ENCODE results near the gene SYNE2. TPM values are rescaled to one million over a fixed set of nuclear protein-coding genes. Genes with fewer than 3 reads are reported as not detected.

Gene SYNE2
- total and polyA plus RNA-seq, 4 donors = 12.0 to 79.9 (median 19.5) TPM

DNA sequence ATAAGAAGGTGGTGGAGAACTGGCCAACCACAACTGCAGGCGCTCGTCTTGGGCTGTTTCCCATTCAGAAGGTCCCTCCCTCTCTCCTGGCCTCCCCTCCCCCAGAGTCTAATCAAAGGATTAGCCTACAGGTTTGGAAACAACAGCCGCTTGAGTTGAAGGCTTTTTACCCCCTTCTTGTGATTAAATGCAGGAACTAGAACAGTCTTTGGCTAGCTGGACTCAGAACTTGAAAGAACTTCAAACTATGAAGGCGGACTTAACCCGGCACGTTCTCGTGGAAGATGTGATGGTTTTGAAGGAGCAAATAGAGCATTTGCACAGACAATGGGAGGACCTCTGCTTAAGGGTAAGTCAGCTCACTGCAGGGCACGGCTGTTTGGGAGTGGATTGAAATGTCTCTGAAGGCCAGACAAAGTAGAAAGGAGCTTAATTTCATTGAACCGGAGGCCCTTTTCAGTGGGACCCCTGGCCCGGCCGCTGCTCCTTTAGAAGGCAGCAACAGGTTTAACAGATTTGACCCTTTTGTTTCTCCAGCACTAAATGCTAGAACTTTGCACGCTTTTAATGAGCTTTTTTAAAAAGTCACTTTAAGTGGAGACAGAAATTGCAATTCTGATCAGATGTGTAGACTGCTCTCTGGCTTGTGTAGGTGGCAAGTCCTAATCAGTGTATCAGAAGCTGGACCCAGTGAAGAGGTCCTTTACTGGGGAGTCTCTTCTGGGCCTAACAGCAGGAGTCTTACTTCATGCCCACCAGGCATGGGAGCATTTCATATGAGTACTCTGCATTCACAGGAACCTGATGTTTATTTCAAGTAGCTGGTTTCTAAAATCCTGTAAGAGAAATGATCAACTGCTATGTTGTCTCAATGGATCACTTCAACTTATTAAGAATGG is 333.7 kb downstream of the SYNE2 start:
- TF ChIP-seq, protein P1, sequence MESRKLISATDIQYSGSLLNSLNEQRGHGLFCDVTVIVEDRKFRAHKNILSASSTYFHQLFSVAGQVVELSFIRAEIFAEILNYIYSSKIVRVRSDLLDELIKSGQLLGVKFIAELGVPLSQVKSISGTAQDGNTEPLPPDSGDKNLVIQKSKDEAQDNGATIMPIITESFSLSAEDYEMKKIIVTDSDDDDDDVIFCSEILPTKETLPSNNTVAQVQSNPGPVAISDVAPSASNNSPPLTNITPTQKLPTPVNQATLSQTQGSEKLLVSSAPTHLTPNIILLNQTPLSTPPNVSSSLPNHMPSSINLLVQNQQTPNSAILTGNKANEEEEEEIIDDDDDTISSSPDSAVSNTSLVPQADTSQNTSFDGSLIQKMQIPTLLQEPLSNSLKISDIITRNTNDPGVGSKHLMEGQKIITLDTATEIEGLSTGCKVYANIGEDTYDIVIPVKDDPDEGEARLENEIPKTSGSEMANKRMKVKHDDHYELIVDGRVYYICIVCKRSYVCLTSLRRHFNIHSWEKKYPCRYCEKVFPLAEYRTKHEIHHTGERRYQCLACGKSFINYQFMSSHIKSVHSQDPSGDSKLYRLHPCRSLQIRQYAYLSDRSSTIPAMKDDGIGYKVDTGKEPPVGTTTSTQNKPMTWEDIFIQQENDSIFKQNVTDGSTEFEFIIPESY (IDR thresholded peaks at IDR 0.05) = no peak
- TF ChIP-seq, protein P2, sequence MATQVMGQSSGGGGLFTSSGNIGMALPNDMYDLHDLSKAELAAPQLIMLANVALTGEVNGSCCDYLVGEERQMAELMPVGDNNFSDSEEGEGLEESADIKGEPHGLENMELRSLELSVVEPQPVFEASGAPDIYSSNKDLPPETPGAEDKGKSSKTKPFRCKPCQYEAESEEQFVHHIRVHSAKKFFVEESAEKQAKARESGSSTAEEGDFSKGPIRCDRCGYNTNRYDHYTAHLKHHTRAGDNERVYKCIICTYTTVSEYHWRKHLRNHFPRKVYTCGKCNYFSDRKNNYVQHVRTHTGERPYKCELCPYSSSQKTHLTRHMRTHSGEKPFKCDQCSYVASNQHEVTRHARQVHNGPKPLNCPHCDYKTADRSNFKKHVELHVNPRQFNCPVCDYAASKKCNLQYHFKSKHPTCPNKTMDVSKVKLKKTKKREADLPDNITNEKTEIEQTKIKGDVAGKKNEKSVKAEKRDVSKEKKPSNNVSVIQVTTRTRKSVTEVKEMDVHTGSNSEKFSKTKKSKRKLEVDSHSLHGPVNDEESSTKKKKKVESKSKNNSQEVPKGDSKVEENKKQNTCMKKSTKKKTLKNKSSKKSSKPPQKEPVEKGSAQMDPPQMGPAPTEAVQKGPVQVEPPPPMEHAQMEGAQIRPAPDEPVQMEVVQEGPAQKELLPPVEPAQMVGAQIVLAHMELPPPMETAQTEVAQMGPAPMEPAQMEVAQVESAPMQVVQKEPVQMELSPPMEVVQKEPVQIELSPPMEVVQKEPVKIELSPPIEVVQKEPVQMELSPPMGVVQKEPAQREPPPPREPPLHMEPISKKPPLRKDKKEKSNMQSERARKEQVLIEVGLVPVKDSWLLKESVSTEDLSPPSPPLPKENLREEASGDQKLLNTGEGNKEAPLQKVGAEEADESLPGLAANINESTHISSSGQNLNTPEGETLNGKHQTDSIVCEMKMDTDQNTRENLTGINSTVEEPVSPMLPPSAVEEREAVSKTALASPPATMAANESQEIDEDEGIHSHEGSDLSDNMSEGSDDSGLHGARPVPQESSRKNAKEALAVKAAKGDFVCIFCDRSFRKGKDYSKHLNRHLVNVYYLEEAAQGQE (IDR thresholded peaks at IDR 0.05) = no peak
- TF ChIP-seq HNF4G (IDR thresholded peaks at IDR 0.05) = no peak
- TF ChIP-seq RXRA (IDR thresholded peaks at IDR 0.05) = no peak
- TF ChIP-seq FOXA2 (IDR thresholded peaks at IDR 0.05) = no peak
- TF ChIP-seq, protein P3, sequence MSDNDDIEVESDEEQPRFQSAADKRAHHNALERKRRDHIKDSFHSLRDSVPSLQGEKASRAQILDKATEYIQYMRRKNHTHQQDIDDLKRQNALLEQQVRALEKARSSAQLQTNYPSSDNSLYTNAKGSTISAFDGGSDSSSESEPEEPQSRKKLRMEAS (IDR thresholded peaks at IDR 0.05) = no peak
- no peak for TF ChIP-seq RAD21 (IDR thresholded peaks at IDR 0.05)
- no peak for TF ChIP-seq EGR1 (IDR thresholded peaks at IDR 0.05; ENCODE audit: low read depth in 2 of 2)
- no peak for TF ChIP-seq GABPA (IDR thresholded peaks at IDR 0.05 in 1 of 2, conservative IDR thresholded peaks at IDR 0.05 in 1 of 2)
- TF ChIP-seq, protein P4, sequence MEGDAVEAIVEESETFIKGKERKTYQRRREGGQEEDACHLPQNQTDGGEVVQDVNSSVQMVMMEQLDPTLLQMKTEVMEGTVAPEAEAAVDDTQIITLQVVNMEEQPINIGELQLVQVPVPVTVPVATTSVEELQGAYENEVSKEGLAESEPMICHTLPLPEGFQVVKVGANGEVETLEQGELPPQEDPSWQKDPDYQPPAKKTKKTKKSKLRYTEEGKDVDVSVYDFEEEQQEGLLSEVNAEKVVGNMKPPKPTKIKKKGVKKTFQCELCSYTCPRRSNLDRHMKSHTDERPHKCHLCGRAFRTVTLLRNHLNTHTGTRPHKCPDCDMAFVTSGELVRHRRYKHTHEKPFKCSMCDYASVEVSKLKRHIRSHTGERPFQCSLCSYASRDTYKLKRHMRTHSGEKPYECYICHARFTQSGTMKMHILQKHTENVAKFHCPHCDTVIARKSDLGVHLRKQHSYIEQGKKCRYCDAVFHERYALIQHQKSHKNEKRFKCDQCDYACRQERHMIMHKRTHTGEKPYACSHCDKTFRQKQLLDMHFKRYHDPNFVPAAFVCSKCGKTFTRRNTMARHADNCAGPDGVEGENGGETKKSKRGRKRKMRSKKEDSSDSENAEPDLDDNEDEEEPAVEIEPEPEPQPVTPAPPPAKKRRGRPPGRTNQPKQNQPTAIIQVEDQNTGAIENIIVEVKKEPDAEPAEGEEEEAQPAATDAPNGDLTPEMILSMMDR (IDR thresholded peaks at IDR 0.05; ENCODE audit: low read depth, low read length, missing input control) = no peak
- no peak for TF ChIP-seq YY1 (IDR thresholded peaks at IDR 0.05)
- TF ChIP-seq TAF1 (conservative IDR thresholded peaks at IDR 0.05) = no peak
- TF ChIP-seq JUND (IDR thresholded peaks at IDR 0.05) = no peak
- TF ChIP-seq, protein P5, sequence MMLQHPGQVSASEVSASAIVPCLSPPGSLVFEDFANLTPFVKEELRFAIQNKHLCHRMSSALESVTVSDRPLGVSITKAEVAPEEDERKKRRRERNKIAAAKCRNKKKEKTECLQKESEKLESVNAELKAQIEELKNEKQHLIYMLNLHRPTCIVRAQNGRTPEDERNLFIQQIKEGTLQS (IDR thresholded peaks at IDR 0.05) = no peak
- TF ChIP-seq FOXA1 (IDR thresholded peaks at IDR 0.05) = no peak
- no peak for TF ChIP-seq NR2F2 (IDR thresholded peaks at IDR 0.05)
- TF ChIP-seq SP1 (IDR thresholded peaks at IDR 0.05) = no peak
- H3K4me3 ChIP-seq (ENCODE audit: low read depth in 1 of 3, low read length in 3 of 3) = no peak overlapping the region
- no peak overlapping the region for H3K27ac ChIP-seq (ENCODE audit: low read depth in 1 of 2, low read length in 2 of 2)

More for the DNA sequence above, 333.7 kb downstream of the SYNE2 start:
- no peak overlapping the region for H3K9ac ChIP-seq (ENCODE audit: low read depth in 1 of 2, low read length in 2 of 2)
- H3K4me1 ChIP-seq (ENCODE audit: control insufficient read depth in 4 of 4, insufficient read depth in 4 of 4, low read length in 3 of 4) = no peaks in the 10 kb centered on the region
- WGBS = 93% methylated on average over 12 of the region's 12 CpGs
- peaks cover 18 to 46% (median 45%) of the 10 kb centered on the region in 4 donors for H3K36me3 ChIP-seq (ENCODE audit: control insufficient read depth in 4 of 4, insufficient read depth in 3 of 4, low read depth in 1 of 4, low read length in 3 of 4)
- H3K9me3 ChIP-seq (ENCODE audit: control insufficient read depth in 4 of 4, low read length in 3 of 4) = no peaks in the 10 kb centered on the region
- H3K27me3 ChIP-seq (ENCODE audit: control insufficient read depth in 4 of 4, insufficient read depth in 4 of 4, low read length in 3 of 4) = no peaks in the 10 kb centered on the region
- no peak for DNase-seq (ENCODE audit: low spot score)

Measured in liver (tissue), 9 donors.